ENCODE measurements around the gene PKN2.

Gene PKN2

GRCh38 chr1:88787023-88787903 lies 103.2 kb downstream of the PKN2 start:
- H3K4me3 ChIP-seq (ENCODE audit: low read length): no peak overlapping the region
- TF ChIP-seq, protein P1, sequence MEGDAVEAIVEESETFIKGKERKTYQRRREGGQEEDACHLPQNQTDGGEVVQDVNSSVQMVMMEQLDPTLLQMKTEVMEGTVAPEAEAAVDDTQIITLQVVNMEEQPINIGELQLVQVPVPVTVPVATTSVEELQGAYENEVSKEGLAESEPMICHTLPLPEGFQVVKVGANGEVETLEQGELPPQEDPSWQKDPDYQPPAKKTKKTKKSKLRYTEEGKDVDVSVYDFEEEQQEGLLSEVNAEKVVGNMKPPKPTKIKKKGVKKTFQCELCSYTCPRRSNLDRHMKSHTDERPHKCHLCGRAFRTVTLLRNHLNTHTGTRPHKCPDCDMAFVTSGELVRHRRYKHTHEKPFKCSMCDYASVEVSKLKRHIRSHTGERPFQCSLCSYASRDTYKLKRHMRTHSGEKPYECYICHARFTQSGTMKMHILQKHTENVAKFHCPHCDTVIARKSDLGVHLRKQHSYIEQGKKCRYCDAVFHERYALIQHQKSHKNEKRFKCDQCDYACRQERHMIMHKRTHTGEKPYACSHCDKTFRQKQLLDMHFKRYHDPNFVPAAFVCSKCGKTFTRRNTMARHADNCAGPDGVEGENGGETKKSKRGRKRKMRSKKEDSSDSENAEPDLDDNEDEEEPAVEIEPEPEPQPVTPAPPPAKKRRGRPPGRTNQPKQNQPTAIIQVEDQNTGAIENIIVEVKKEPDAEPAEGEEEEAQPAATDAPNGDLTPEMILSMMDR (conservative IDR thresholded peaks at IDR 0.05; ENCODE audit: low read depth, low read length): no peak
- no peak for DNase-seq (ENCODE audit: low read depth)

DNA sequence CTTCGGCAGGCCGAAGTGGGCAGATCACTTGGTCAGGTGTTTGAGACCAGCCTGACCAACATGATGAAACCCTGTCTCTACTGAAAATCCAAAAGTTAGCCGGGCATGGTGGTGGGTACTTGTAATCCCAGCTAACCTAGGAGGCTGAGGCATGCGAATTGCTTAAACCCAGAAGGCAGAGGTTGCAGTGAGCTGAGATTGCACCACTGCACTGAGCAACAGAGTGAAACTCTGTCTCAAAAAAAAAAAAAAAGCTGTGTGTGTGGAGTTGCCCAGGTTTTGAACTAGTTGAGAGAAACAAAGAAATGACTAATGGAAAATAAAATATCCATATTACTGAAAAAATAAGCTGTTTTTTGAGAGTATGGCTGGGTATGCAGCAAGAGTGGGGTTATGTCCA lies 107.1 kb downstream of the PKN2 start:
- TF ChIP-seq, protein P1 (conservative IDR thresholded peaks at IDR 0.05; ENCODE audit: low read depth, low read length): no peak
- DNase-seq (ENCODE audit: low read depth): no peak
- H3K4me3 ChIP-seq (ENCODE audit: low read length): no peak overlapping the region

DNA sequence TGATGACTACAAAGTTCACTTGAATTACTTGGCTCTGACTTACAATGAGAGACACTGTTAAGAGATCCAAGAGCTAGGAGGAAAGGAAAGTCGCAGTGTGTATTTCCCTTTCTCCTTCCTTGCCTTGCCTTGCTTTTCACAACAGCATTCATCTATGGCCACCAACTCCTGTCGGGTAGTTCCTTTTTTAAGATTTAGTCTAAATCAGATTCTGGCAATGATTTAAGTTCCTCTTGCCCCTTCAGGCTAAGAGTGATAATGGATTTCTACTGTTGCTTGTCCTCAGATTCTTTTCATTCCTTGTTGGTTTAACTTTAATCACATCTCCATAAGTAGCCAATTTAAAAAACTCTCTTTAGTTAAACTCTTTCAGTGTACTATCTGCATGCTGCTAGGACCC lies 115.4 kb downstream of the PKN2 start:
- no peak overlapping the region for H3K4me3 ChIP-seq (ENCODE audit: low read length)
- TF ChIP-seq, protein P1 (conservative IDR thresholded peaks at IDR 0.05; ENCODE audit: low read depth, low read length): no peak
- no peak for DNase-seq (ENCODE audit: low read depth)

DNA sequence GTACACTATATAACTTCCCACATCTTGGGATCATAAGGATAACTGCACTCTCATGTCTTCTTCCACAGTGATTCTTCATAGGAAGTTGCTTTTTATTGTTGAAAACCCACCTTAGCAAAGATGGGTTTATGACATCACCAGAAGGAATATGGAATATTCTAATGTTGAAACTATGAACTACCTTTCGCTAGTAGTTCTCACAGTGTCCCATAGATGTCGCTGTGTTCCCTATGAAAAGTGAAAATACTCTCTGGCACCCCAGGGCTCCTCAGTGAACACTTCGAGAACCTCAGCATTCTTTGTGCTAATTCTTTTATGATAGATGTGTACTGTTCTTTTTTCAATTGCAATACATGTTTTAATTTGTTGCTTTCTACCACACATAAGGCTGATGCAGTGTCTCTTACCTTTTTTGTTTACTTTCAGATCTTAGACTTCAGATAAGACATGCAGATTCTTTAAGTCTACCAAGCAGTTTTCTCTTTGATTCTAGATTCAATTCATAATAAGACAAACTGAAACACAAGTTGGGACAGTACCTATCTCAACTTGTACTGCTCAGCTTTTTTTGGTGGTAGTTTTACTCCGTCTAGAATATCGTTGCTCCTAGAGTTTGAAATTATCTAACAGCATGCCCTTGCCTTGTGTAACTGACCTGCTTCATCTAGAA lies 116.4 kb downstream of the PKN2 start:
- H3K4me3 ChIP-seq (ENCODE audit: low read length): no peak overlapping the region
- TF ChIP-seq, protein P1 (conservative IDR thresholded peaks at IDR 0.05; ENCODE audit: low read depth, low read length): peak; percentile 70
- no peak for DNase-seq (ENCODE audit: low read depth)

DNA sequence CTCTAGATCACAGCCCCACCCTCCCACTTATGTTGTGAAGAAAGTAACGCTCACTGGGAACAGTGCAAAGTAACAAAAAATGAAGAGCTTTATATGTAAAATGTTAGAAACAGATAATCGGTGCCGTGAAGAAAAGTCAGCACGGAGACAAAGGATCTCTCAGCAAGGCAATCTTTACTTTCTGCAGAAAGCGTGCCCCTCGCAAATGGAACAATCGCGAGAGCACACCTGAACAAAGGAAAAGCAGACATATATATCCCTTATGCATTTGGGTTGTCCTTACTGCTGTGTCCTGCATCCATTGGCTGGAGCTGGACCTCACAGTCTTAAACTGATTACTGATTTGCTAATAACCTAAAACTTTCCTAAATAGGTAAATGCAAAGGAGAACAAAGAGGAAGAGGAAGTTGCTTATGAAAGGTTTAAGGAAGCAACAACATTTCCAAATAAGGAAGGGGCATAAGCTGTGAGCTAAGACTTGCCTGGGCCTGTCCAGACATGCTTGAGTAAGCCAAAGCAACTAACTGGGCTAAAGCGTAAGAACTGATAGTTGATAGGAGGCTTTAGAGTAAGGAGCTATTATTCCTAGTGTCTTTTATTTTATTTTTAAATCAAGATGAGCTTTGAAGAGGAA lies 117.6 kb downstream of the PKN2 start:
- H3K4me3 ChIP-seq (ENCODE audit: low read length): no peak overlapping the region
- no peak for DNase-seq (ENCODE audit: low read depth)
- TF ChIP-seq, protein P1 (conservative IDR thresholded peaks at IDR 0.05; ENCODE audit: low read depth, low read length): no peak

- DNase-seq (ENCODE audit: low read depth): no peak
- TF ChIP-seq, protein P1 (conservative IDR thresholded peaks at IDR 0.05; ENCODE audit: low read depth, low read length): no peak
- H3K4me3 ChIP-seq (ENCODE audit: low read length): no peak overlapping the region
These were observed 118.3 kb downstream of the PKN2 start for GRCh38 chr1:88802404-88802803.

All from retinal pigment epithelial cell (primary cell).